ENCODE data around the gene ARHGEF7. TPM values are rescaled to one million over a fixed set of nuclear protein-coding genes. Genes with fewer than 3 reads are reported as not detected.

Gene ARHGEF7
- total RNA-seq, 3 donors from 2014 or later (not counting 1 experiment from before 2014, with no cell fraction given): 99.9 to 135 (median 105) TPM

DNA sequence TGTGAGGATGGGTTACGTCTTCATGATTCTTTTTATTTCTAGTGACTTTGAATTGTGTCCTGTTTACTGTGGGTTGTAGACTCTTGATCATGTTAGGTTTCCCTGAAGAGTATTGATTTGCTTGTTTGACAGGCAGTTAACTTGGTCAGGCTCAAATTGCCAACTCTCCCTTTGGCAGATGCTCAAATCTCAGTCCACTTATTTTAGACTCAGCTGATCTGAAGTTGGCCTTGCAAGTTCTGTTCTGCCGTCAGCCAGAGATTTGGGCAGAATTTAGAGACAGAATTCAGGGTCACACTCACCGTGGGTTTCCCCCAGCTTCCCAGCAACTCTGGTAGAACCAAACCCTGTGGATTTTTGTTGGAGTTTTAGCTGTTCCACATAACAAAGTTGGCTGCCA lies 133.7 kb downstream of the ARHGEF7 start:
- Histone ChIP-seq H3K27me3 (ENCODE audit: control insufficient read depth, insufficient read depth, low read length) (no peaks in the 10 kb centered on the region), H3K4me1 (ENCODE audit: control insufficient read depth, insufficient read depth, low read length) (no peaks in the 10 kb centered on the region), H3K36me3 (ENCODE audit: control insufficient read depth, insufficient read depth, low read length) (peaks cover 50% of the 10 kb centered on the region), H3K9me3 (ENCODE audit: control insufficient read depth, insufficient read depth, low read length) (no peaks in the 10 kb centered on the region), H3K4me3 (ENCODE audit: low read length) (no peak overlapping the region), H3K27ac (ENCODE audit: low read length) (no peak overlapping the region)
- Mint-ChIP-seq H3K36me3 (peaks cover 27% of the 10 kb centered on the region), H3K4me3 (no peak overlapping the region), H3K9me3 (no peaks in the 10 kb centered on the region), H3K27me3 (ENCODE audit: low read depth in 2 of 2) (no peaks in the 10 kb centered on the region), H3K27ac (no peak overlapping the region), H3K4me1 (peaks cover 20 to 26% of the 10 kb centered on the region in 2 donors)
- intact Hi-C loops (cut with micrococcal nuclease): no loop called here
- WGBS (ENCODE audit: insufficient coverage): 98% methylated on average over 3 of the region's 3 CpGs
- ATAC-seq: no peak
- TF ChIP-seq, protein P1, sequence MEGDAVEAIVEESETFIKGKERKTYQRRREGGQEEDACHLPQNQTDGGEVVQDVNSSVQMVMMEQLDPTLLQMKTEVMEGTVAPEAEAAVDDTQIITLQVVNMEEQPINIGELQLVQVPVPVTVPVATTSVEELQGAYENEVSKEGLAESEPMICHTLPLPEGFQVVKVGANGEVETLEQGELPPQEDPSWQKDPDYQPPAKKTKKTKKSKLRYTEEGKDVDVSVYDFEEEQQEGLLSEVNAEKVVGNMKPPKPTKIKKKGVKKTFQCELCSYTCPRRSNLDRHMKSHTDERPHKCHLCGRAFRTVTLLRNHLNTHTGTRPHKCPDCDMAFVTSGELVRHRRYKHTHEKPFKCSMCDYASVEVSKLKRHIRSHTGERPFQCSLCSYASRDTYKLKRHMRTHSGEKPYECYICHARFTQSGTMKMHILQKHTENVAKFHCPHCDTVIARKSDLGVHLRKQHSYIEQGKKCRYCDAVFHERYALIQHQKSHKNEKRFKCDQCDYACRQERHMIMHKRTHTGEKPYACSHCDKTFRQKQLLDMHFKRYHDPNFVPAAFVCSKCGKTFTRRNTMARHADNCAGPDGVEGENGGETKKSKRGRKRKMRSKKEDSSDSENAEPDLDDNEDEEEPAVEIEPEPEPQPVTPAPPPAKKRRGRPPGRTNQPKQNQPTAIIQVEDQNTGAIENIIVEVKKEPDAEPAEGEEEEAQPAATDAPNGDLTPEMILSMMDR (IDR thresholded peaks at IDR 0.05): no peak
- DNase-seq: no peak

DNA sequence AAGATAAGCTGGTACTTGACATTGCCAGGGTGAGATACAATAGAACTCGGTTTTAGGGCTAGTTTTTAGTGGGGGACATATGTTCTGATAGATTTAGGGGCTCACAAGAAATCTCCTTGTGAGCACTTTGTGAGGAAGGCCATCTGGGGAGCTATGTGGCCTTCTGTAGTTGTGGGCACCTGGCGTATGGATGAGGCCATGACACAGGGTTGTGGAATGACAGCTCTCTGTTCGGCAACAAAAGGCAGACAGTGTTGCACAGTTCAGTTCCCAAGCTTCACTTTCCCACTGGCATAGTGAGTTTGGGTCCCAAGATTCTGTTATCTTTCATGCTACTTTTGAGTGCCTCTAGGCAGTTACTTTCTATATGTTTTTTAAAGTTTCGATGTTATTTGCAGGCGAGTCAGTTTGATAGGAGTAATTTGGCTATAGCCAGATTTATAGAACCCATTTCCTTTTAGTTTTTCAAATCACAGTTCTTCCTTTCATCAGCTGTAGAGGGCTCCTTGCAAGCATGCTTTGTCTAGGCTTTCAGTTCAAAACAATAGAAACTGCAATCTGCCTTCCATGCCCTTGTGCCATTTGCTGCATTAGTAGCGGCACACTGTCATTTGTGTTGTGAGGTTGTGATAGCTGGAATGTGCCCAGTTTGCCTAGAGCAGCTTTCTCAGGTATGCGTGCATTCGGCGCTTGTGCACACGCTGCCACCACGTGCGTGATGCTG lies 134.7 kb downstream of the ARHGEF7 start:
- DNase-seq: no peak
- no peak for ATAC-seq
- WGBS (ENCODE audit: insufficient coverage): 98% methylated on average over 11 of the region's 12 CpGs
- H3K27me3 Mint-ChIP-seq (ENCODE audit: low read depth in 2 of 2): no peaks in the 10 kb centered on the region
- Histone ChIP-seq H3K4me3 (ENCODE audit: low read length) (no peak overlapping the region), H3K9me3 (ENCODE audit: control insufficient read depth, insufficient read depth, low read length) (no peaks in the 10 kb centered on the region), H3K27ac (ENCODE audit: low read length) (no peak overlapping the region), H3K36me3 (ENCODE audit: control insufficient read depth, insufficient read depth, low read length) (peaks cover 41% of the 10 kb centered on the region), H3K4me1 (ENCODE audit: control insufficient read depth, insufficient read depth, low read length) (no peaks in the 10 kb centered on the region), H3K27me3 (ENCODE audit: control insufficient read depth, insufficient read depth, low read length) (no peaks in the 10 kb centered on the region)
- intact Hi-C loops (cut with micrococcal nuclease): no loop called here
- H3K27ac Mint-ChIP-seq: peak overlapping the region; percentile 36 to 37
- peaks cover 23% of the 10 kb centered on the region for H3K36me3 Mint-ChIP-seq
- H3K4me3 Mint-ChIP-seq: no peak overlapping the region
- no peaks in the 10 kb centered on the region for H3K9me3 Mint-ChIP-seq
- TF ChIP-seq, protein P1 (IDR thresholded peaks at IDR 0.05): no peak
- peaks cover 20 to 26% of the 10 kb centered on the region in 2 donors for H3K4me1 Mint-ChIP-seq

DNA sequence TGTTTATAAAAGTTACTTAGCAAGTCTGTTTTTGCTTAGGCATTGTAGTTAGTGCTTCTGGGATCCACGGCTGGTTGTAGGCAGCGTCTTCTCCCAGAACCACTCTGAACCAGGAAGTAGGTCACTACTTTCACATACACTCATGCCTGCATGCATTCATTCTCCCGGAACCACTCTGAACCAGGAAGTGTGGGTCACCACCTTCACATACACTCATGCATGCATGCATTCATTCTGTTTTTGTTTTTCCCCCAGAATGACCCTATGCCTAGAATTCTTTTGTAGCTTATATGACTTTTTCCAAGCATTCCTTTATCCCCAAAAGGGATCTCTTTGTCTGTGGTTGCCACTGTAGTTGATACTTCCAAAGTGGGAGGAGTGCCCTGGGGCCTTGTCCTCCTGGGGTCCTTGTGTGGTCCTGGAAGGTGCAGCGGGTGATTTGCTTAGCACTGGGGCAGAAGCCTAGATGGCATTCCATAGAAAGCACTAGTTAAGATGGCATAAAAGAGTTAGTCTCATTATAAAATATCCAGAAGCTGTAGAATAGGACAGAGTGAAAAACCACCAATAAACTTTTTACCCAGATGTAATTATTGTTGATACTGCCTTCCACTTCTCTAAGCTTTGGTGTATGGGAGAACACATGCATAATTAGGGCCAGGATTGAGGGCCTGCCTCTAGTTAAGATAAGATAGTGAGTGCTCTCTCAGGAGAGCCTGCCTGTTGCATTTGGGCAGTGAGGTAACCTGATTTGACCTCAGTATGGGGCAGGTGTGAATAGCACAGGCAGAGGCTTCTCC lies 136.7 kb downstream of the ARHGEF7 start:
- peaks cover 22% of the 10 kb centered on the region for H3K36me3 Mint-ChIP-seq
- Histone ChIP-seq H3K27ac (ENCODE audit: low read length) (no peak overlapping the region), H3K4me3 (ENCODE audit: low read length) (no peak overlapping the region), H3K36me3 (ENCODE audit: control insufficient read depth, insufficient read depth, low read length) (peaks cover 29% of the 10 kb centered on the region), H3K9me3 (ENCODE audit: control insufficient read depth, insufficient read depth, low read length) (no peaks in the 10 kb centered on the region), H3K4me1 (ENCODE audit: control insufficient read depth, insufficient read depth, low read length) (no peaks in the 10 kb centered on the region), H3K27me3 (ENCODE audit: control insufficient read depth, insufficient read depth, low read length) (no peaks in the 10 kb centered on the region)
- no peaks in the 10 kb centered on the region for H3K27me3 Mint-ChIP-seq (ENCODE audit: low read depth in 2 of 2)
- peak overlapping the region in 1 of 2 donors; percentile 68 for H3K27ac Mint-ChIP-seq
- WGBS (ENCODE audit: insufficient coverage): 94% methylated on average over 4 of the region's 4 CpGs
- H3K9me3 Mint-ChIP-seq: no peaks in the 10 kb centered on the region
- H3K4me1 Mint-ChIP-seq: peaks cover 27 to 33% of the 10 kb centered on the region in 2 donors
- no peak overlapping the region for H3K4me3 Mint-ChIP-seq
- DNase-seq (no peak), ATAC-seq (no peak)
- TF ChIP-seq, protein P1 (IDR thresholded peaks at IDR 0.05): no peak
- intact Hi-C loops (cut with micrococcal nuclease): no loop called here

Data from natural killer cell (primary cell).